ENCODE results near the gene OTOA. TPM values are rescaled to one million over a fixed set of nuclear protein-coding genes. Genes with fewer than 3 reads are reported as not detected.

The OTOA gene
- total and polyA plus RNA-seq, 2 of the 13 experiments (the other 11 are each of a cell fraction or from before 2014, with no cell fraction given) = 0.05 to 0.15 TPM

DNA sequence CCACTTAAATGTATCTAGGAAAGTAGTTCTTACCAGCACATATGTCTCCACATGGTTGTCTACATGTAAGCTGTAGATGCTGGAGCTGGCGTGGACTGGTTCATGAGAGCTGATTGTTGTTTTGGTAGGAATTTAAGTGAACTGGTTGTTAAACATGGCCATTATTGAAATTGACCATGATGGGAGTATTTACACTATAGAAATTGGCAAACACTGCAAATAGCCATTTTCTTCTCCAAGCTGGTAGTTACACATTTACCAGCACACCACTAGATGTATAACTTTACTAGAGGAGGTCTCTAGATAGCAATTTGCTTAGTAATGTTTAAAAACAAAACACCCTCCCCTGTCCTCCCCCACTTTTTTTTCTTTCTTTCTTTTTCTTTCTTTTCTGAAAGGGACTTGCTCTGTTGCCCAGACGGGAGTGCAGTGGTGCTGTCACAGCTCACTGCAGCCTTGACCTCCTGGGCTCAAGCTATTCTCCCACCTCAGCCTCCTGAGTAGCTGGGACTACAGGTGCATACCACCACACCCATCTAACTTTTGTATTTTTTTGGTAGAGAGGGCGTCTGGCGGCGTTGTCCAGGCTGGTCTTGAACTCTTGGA lies 35.5 kb upstream of the OTOA start (continued):
- TF ChIP-seq HNF1A (IDR thresholded peaks at IDR 0.05; ENCODE audit: low read depth) = peak; percentile 92
- TF ChIP-seq HNF1A (CRISPR knock-in tag; IDR thresholded peaks at IDR 0.05; ENCODE audit: borderline replicate concordance) = peak; percentile 83; the same call in 1 of the 2 replicates
- TF ChIP-seq, protein P1, sequence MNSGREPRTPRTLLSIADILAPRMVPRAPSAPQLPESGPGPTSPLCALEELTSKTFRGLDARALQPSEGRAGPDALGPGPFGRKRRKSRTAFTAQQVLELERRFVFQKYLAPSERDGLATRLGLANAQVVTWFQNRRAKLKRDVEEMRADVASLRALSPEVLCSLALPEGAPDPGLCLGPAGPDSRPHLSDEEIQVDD (CRISPR knock-in tag; IDR thresholded peaks at IDR 0.05; ENCODE audit: borderline replicate concordance) = no peak
- 0 out of 4 replicates have a peak, but pooled peaks of 1 of the 2 experiments have one; percentile 33 for TF ChIP-seq NR2F1 (CRISPR knock-in tag; IDR thresholded peaks at IDR 0.05)
- peak; percentile 41; the same call in 1 of the 2 replicates for TF ChIP-seq GATAD2A (CRISPR knock-in tag; IDR thresholded peaks at IDR 0.05)
- TF ChIP-seq ZNF431 (CRISPR knock-in tag; IDR thresholded peaks at IDR 0.05; ENCODE audit: borderline replicate concordance, low read depth) = no peak
- TF ChIP-seq ZNF230 (CRISPR knock-in tag; IDR thresholded peaks at IDR 0.05) = no peak
- peak; percentile 40 for TF ChIP-seq GATAD1 (CRISPR knock-in tag; IDR thresholded peaks at IDR 0.05)
- TF ChIP-seq ZNF354B (CRISPR knock-in tag; IDR thresholded peaks at IDR 0.05) = no peak
- no peak for TF ChIP-seq ZNF841 (CRISPR knock-in tag; IDR thresholded peaks at IDR 0.05; ENCODE audit: borderline replicate concordance)
- 0 out of 2 replicates have a peak, but pooled peaks have one; percentile 6 for TF ChIP-seq HHEX (CRISPR knock-in tag; IDR thresholded peaks at IDR 0.05)
- TF ChIP-seq MBD4 (IDR thresholded peaks at IDR 0.05; ENCODE audit: borderline replicate concordance, low read length) = no peak
- TF ChIP-seq ERF (CRISPR knock-in tag; IDR thresholded peaks at IDR 0.05) = peak; percentile 51; the same call in 1 of the 2 replicates
- peak; percentile 47 for TF ChIP-seq RARA (CRISPR knock-in tag; IDR thresholded peaks at IDR 0.05)
- no peak for TF ChIP-seq SKIL (CRISPR knock-in tag; IDR thresholded peaks at IDR 0.05; ENCODE audit: borderline replicate concordance)
- peak; percentile 87 for TF ChIP-seq BCL6 (CRISPR knock-in tag; IDR thresholded peaks at IDR 0.05)
- 0 out of 2 replicates have a peak, but pooled peaks have one; percentile 38 for TF ChIP-seq MIER3 (CRISPR knock-in tag; IDR thresholded peaks at IDR 0.05; ENCODE audit: borderline replicate concordance)
- peak; percentile 68; the same call in 1 of the 2 replicates for TF ChIP-seq SOX5 (CRISPR knock-in tag; IDR thresholded peaks at IDR 0.05; ENCODE audit: borderline replicate concordance)
